CD1c-positive myeloid dendritic cell (primary cell): ENCODE results near the gene FAXDC2.
A peak's percentile ranks its signal among the peaks of the same experiment; 100 is the strongest.
"Not testable (repeated sequence)": the region's sequence is repeated elsewhere in the genome, so short reads cannot be mapped to it uniquely, and the experiment has no call there.

ENCODE experiments used
- DNase-seq: peaks from one replicate; pipeline ENCODE4 v3.0.0-alpha.2; 2016; ENCODE audit errors: extremely low spot score

The FAXDC2 gene

GRCh38 chr5:154861946-154862345, 11.5 kb upstream of the FAXDC2 start:
- no peak for DNase-seq

DNA sequence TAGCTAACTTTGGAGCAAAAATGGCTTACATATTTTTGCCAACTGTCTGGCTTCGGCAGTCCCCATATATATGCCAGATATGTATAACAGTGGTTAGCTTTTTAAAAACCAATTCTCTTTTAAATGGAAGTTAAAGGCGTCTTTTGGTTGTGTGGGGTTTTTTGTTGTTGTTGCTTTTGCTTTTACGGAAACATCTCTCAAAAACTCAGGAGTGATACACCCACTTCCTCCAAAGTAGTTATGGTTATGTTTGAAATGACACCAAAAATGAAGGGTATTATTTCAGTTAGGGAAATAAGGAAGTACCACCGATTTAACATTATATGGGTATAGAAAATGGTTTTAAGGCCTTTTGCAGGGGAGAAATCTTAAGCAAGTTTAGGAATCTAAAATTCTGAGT, 10.4 kb upstream of the FAXDC2 start:
- DNase-seq = peak; percentile 72

GRCh38 chr5:154860123-154860522, 9.7 kb upstream of the FAXDC2 start:
- peak; percentile 28 for DNase-seq

DNA sequence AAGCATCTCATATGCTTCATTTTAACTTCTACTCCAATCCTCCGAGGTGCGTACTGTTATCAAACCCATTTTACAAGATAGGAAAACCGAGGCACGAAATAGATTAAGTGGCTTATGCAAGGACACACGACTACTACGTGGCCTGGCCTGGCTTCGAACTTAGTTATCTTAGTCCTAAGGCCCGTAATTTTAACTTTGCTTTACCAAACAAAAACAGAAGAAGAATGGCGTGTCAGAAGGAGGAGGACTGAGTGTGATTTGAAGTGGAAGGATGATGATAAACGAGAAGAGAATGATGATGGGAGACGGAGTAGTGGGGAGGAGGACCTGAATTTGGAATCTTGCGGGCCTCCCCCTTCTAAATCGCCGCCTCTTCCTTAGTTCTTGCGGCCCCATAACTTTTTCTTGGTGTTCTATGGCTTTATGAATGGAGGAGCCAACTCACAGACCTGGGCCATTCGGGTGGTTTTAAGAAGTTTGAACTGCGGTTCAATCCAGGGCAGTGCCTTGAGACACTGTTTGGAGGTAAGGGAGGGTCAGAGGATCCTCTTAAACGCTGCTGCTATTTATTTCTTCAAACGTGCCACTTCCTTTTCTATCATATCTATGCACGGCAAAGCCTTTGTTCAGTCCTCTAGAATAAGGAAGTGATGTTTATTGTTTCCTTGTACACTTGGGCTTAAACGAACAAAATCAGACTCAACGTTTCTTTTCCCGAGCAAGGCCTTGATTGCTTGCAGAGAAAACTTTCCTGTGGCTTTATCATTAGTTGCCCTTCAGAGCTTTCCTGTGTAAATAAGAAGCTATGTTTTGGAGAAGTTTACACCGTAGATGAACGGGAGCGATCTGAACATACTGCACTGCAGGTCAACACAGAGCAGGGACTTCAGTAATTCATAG, 8.8 kb upstream of the FAXDC2 start:
- peak; percentile 82 for DNase-seq

DNA sequence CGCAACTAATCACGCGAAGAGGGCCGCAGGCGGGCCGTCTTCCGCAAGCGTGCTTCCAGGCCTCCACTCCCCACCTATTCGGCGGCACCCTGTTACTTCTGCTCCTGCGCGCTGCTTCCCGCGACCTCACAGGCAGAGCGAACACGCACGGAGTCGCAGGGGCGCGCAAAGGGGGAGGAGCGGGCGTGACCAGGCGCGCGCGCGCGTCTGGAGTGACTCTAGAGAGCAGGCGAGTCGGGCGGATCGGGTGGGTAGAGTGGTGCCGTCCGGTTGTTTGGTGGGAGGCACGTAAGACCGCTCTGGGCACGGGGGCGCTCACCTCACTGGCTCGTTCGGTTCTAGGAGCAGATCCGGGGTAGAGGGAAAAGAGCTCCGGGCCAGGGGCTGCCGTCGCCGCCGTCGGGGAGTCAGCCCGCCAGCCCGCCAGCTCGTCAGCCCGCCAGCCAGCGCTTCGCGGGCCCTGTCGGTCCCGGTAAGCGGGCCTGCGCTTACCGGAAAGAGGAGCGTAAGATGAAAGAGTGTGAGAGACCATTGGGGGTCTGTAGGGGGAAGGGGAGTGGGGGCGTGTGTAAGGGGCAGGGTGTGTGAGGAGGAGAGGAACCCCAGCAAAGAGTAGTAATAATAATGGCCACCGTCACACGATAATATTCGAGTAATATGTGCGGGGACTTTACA, 8.0 kb upstream of the FAXDC2 start, which contains the start of gene CNOT8:
CNOT8 (plus strand) TSS at position 331 of the 675 bp plus-strand sequence. CDS start 4,652 bp downstream, outside the sequence.
- peak; percentile 99 for DNase-seq

- peak; percentile 93 for DNase-seq
These were observed 7.3 kb upstream of the FAXDC2 start for GRCh38 chr5:154857530-154858296.

DNA sequence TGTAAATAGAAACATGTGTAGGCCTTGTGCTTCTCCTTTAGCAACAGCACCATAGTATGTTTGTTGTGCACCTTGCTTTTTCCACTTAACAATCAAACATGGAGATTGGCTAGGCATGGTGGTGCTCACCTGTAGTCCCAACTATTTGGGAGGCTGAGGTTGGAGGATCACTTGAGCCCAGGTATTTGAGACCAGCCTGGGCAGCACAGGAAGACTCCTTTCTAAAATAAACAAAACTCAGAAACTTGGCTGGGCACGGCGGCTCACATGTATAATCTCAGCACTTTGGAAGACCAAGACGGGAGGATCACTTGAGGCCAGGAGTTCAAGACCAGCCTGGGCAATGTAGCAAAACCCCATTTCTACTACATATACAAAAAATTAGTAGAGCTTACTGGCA, 948 bp upstream of the FAXDC2 start:
- no peak for DNase-seq

GRCh38 chr5:154849791-154850201, 607 bp downstream of the FAXDC2 start:
- DNase-seq = peak; percentile 78

- DNase-seq = no peak
These were observed 1.1 kb downstream of the FAXDC2 start for GRCh38 chr5:154849264-154849785.

DNA sequence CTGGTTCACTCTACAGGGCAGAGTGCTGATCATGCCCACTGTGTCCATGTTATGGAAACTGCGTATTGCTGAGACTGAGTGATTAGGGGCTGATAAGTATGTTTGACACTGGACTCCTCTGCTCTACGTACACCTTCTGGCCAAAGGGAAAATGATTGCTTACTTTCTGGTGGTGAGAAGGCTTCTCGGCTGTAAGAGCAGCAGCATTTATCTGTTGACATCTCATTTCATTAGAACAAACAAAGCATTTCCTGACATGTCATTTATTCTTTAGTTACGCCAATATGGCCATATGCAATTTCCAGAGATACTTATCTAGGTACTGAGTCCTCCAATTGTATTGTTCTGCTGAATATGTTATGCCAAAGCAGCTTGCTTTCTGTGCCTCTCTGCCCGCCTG, 5.6 kb downstream of the FAXDC2 start:
- DNase-seq = no peak

- no peak for DNase-seq
These were observed 7.5 kb downstream of the FAXDC2 start for GRCh38 chr5:154842689-154843530.

DNA sequence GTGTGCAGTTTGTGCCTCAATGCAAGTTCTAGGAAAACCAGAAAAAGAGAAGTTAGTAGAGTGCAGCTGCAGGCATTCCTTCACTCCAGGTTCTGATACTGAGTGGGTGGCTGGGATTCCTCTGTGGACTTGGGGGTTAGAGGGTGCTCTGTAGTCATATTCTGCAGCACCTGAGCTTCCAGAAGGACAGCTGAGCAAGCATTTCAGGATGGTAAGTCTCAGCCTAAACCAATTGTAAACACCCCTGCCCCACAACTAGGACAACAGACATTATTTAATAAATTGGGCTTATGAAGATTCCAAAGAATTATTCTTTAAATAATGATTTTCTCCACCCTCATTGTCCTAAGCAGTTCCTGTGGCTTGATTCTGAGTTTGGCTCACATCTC, 9.1 kb downstream of the FAXDC2 start:
- DNase-seq = peak; percentile 26

GRCh38 chr5:154840435-154841272, 9.7 kb downstream of the FAXDC2 start:
- DNase-seq = no peak

- DNase-seq = no peak
These were observed 13.1 kb downstream of the FAXDC2 start for GRCh38 chr5:154837009-154837901.

DNA sequence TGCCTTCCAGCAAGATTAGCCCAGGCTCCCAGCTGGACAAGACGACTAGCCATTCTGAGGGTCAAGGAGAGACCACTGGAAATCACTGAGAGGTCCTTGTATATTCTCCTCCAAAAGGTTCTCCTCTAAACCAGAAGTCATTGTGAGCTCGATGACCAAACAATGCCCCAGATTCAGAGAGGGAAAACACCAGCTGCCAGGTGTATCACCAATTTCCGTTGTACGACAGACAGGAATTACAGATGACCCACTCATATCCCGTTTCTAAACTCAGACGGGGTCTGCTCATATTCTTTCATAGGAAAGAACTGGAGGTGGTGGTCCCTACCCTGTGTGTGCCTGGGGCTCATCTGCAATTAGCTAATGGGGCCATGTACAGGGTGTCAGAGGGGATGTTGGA, 14.2 kb downstream of the FAXDC2 start:
- no peak for DNase-seq

DNA sequence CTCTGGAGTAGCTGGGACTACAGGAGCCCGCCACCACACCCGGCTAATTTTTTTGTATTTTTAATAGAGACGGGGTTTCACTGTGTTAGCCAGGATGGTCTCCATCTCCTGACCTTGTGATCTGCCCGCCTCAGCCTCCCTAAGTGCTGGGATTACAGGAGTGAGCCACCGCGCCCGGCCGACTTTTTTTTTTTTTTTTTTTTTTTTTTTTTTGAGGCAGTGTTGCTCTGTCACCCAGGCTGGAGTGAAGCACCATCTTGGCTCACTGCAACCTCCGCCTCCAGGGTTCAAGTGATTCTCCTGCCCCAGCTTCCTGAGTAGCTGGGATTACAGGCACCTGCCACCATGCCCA, 14.7 kb downstream of the FAXDC2 start:
- not testable (repeated sequence) for DNase-seq

- DNase-seq = no peak
These were observed 16.4 kb downstream of the FAXDC2 start for GRCh38 chr5:154834053-154834452.

- not testable (repeated sequence) for DNase-seq
These were observed 17.6 kb downstream of the FAXDC2 start for GRCh38 chr5:154832804-154833203.

DNA sequence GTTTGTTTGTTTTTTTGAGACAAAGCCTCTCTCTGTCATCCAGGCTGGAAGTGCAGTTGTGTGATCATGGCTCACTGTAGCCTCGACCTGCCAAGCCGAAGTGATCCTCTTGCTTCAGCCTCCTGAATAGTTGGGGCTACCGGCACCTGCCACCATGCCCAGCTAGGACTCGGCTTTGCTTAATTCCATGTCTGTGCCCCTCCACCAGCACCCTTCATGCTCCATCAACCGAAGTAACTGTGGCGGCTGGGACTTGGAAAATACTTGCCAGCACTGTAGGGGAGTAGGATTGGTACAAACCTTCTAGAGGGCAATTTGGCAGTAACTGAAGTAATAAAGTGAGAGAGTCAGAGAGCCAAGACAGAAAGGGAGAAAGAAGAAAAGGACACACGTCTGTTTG, 19.0 kb downstream of the FAXDC2 start:
- DNase-seq = no peak
